CD4-positive, alpha-beta memory T cell (primary cell): ENCODE measurements around the gene GDPD1. TPM values are rescaled to one million over a fixed set of nuclear protein-coding genes. Genes with fewer than 3 reads are reported as not detected.

Experiments
- CTCF ChIA-PET: fragments of 350-600 bp; sonication (Branson Sonifier 250); formaldehyde crosslinking; loops from one replicate; lab custom pipeline; 2021; ENCODE audit warnings: inconsistent platforms; ENCODE audit not compliant: partially characterized antibody; lab: Charles Lee
- POLR2A ChIA-PET: fragments of 350-600 bp; sonication (Branson Sonifier 250); formaldehyde crosslinking; loops from one replicate; lab custom pipeline; 2021; ENCODE audit not compliant: partially characterized antibody; lab: Charles Lee
- DNase-seq, 5 donors: peaks; one replicate each; pipeline versions ENCODE4 v3.0.0 to v3.0.0-alpha.2; 2020 to 2022; ENCODE audit warnings: mixed read lengths in 1 of 5
- H3K27ac ChIP-seq: one replicate; pipeline ENCODE4 v1.7.0; 2013; ENCODE audit warnings: low read depth, low read length
- H3K27me3 ChIP-seq: 2 replicates; pipeline ENCODE4 v1.7.0; 2013; ENCODE audit warnings: mild to moderate bottlenecking, low read length, moderate library complexity; ENCODE audit not compliant: insufficient read depth
- H3K36me3 ChIP-seq: 2 replicates; pipeline ENCODE4 v1.7.0; 2013; ENCODE audit warnings: mild to moderate bottlenecking, low read length, moderate library complexity; ENCODE audit not compliant: insufficient read depth
- H3K4me1 ChIP-seq: 2 replicates; pipeline ENCODE4 v1.7.0; 2013; ENCODE audit warnings: mild to moderate bottlenecking, low read length, moderate library complexity; ENCODE audit not compliant: insufficient read depth
- H3K4me3 ChIP-seq, 2 donors: one replicate each; pipeline ENCODE4 v1.7.0; 2013; ENCODE audit warnings: low read length in 2 of 2, mild to moderate bottlenecking in 1 of 2
- H3K9me3 ChIP-seq, 2 donors: one replicate each; pipeline ENCODE4 v1.7.0; 2013; ENCODE audit warnings: low read length in 2 of 2, control low read depth in 1 of 2; ENCODE audit not compliant: control insufficient read depth in 1 of 2
- H3K27ac Mint-ChIP-seq, 7 donors: one replicate each; pipeline ENCODE4 v1.8.0; 2020 to 2021; ENCODE audit warnings: mixed read lengths in 7 of 7, mild to moderate bottlenecking in 6 of 7, inconsistent platforms in 3 of 7, moderate library complexity in 3 of 7
- H3K27me3 Mint-ChIP-seq, 2 donors: one replicate each; pipeline ENCODE4 v1.8.0; 2020 to 2021; ENCODE audit warnings: mixed read lengths in 2 of 2
- H3K36me3 Mint-ChIP-seq, 2 donors: one replicate each; pipeline ENCODE4 v1.8.0; 2020 to 2021; ENCODE audit warnings: mixed read lengths in 2 of 2, inconsistent platforms in 1 of 2, mild to moderate bottlenecking in 1 of 2
- H3K4me1 Mint-ChIP-seq, 4 donors: one replicate each; pipeline ENCODE4 v1.8.0; 2020 to 2021; ENCODE audit warnings: mixed read lengths in 4 of 4, mild to moderate bottlenecking in 1 of 4
- H3K4me3 Mint-ChIP-seq, 8 donors: one replicate each; pipeline ENCODE4 v1.8.0; 2020 to 2021; ENCODE audit warnings: mixed read lengths in 8 of 8, mild to moderate bottlenecking in 7 of 8, moderate library complexity in 6 of 8, inconsistent platforms in 3 of 8
- H3K9me3 Mint-ChIP-seq, 8 donors: one replicate each; pipeline ENCODE4 v1.8.0; 2020 to 2021; ENCODE audit warnings: mixed read lengths in 8 of 8, mild to moderate bottlenecking in 5 of 8, inconsistent platforms in 3 of 8, moderate library complexity in 1 of 8
- intact Hi-C: fragments of 100-400 bp; cut with micrococcal nuclease; formaldehyde crosslinking; loops from one replicate; pipeline ENCODE4 v1.15.1; 2023
- polyA plus RNA-seq, 2 donors: library from polyadenylated mRNA; unstranded; fragments of 300-500 nt; fragmentation: Illumina TruSeq; gene quantifications; one replicate each; pipeline ENCODE4 v1.2.3, GENCODE V29; 2021
- total RNA-seq, 2 experiments: library from RNA; stranded (reverse); gene quantifications; one replicate each; pipeline ENCODE4 v1.2.3, GENCODE V29; 2021

GDPD1 gene
- total and polyA plus RNA-seq, 4 experiments from 2014 or later: 0.88 to 5.3 (median 3.6) TPM

DNA sequence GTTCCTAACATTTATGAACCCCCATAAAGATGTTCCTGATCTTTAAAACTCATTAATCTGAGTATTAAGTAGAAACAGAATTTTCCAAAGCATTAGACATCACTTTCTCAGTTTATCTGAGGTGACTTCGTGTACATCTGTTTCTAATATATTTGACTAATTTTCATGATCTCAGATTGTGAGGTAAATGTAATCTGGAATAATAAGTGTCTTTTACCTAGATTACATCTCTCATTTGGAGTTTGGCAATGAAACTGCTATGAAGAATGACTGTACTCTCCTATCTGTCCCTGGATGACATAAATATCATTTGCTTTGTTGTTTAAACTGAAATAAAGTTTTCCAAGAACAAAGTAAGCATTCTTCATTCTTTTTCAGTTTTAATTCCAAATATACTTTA, 55.3 kb downstream of the GDPD1 start:
- Histone ChIP-seq H3K27me3 (no peaks in the 10 kb centered on the region), H3K4me3 (no peak overlapping the region), H3K36me3 (no peaks in the 10 kb centered on the region), H3K9me3 (no peaks in the 10 kb centered on the region), H3K4me1 (no peaks in the 10 kb centered on the region), H3K27ac (no peak overlapping the region)
- Mint-ChIP-seq H3K27ac (no peak overlapping the region), H3K9me3 (no peaks in the 10 kb centered on the region), H3K36me3 (peaks cover 7 to 8% of the 10 kb centered on the region in 2 donors), H3K4me1 (no peaks in the 10 kb centered on the region), H3K4me3 (no peak overlapping the region), H3K27me3 (no peaks in the 10 kb centered on the region)
- ChIA-PET POLR2A (no interaction called here), CTCF (no interaction called here)
- DNase-seq: no peak
- intact Hi-C loops: no loop called here

DNA sequence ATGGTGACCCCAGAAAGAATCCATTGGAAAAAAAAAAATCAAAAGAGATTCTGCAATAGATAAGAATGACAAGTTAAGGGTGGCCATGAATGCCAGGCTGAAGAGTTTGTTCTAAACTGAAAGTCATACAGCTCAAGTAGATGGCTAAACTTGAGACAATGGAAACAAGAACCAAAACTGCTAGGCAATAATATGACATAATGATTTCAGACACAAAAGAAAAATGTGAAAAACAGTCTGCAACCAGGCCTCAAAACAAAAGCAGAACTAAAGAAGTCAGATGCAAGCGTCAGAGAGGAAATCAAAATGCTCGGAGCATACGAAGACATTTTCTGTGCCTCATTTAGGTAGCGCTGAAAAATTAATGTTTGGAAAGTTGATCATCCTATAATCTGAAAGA, 56.7 kb downstream of the GDPD1 start:
- H3K4me1 Mint-ChIP-seq: no peaks in the 10 kb centered on the region
- H3K36me3 Mint-ChIP-seq: peaks cover 4 to 6% of the 10 kb centered on the region in 2 donors
- CTCF ChIA-PET: no interaction called here
- H3K4me3 Mint-ChIP-seq: no peak overlapping the region
- Histone ChIP-seq H3K27ac (no peak overlapping the region), H3K4me1 (no peaks in the 10 kb centered on the region), H3K4me3 (no peak overlapping the region), H3K36me3 (no peaks in the 10 kb centered on the region), H3K9me3 (no peaks in the 10 kb centered on the region), H3K27me3 (no peaks in the 10 kb centered on the region)
- POLR2A ChIA-PET: no interaction called here
- H3K27me3 Mint-ChIP-seq: no peaks in the 10 kb centered on the region
- no peak for DNase-seq
- no peaks in the 10 kb centered on the region for H3K9me3 Mint-ChIP-seq
- peak overlapping the region in 1 of 7 donors; percentile 10 for H3K27ac Mint-ChIP-seq
- intact Hi-C loops: no loop called here

GRCh38 chr17:59278406-59278805, 58.1 kb downstream of the GDPD1 start:
- H3K9me3 Mint-ChIP-seq: no peaks in the 10 kb centered on the region
- no peak overlapping the region for H3K4me3 Mint-ChIP-seq
- Histone ChIP-seq H3K27ac (no peak overlapping the region), H3K4me3 (no peak overlapping the region), H3K36me3 (no peaks in the 10 kb centered on the region), H3K4me1 (no peaks in the 10 kb centered on the region), H3K9me3 (no peaks in the 10 kb centered on the region), H3K27me3 (no peaks in the 10 kb centered on the region)
- no peak for DNase-seq
- no peaks in the 10 kb centered on the region for H3K36me3 Mint-ChIP-seq
- peak overlapping the region in 1 of 7 donors; percentile 70 for H3K27ac Mint-ChIP-seq
- intact Hi-C loops: no loop called here
- ChIA-PET POLR2A (no interaction called here), CTCF (no interaction called here)
- H3K27me3 Mint-ChIP-seq: no peaks in the 10 kb centered on the region
- peaks cover 0 to 3% (median under 1%) of the 10 kb centered on the region in 4 donors for H3K4me1 Mint-ChIP-seq

- Histone ChIP-seq H3K27me3 (no peaks in the 10 kb centered on the region), H3K36me3 (no peaks in the 10 kb centered on the region), H3K9me3 (no peaks in the 10 kb centered on the region), H3K27ac (no peak overlapping the region), H3K4me3 (no peak overlapping the region), H3K4me1 (no peaks in the 10 kb centered on the region)
- DNase-seq: peak in 1 of 5 donors; percentile 6
- H3K4me3 Mint-ChIP-seq: no peak overlapping the region
- H3K27ac Mint-ChIP-seq: peak overlapping the region in 4 of 7 donors; percentile 10 to 48 (median 44)
- ChIA-PET POLR2A (no interaction called here), CTCF (no interaction called here)
- H3K36me3 Mint-ChIP-seq: no peaks in the 10 kb centered on the region
- peaks cover 0 to 5% (median 4%) of the 10 kb centered on the region in 4 donors for H3K4me1 Mint-ChIP-seq
- no peaks in the 10 kb centered on the region for H3K27me3 Mint-ChIP-seq
- intact Hi-C loops: no loop called here
- no peaks in the 10 kb centered on the region for H3K9me3 Mint-ChIP-seq
Measured at GRCh38 chr17:59284317-59284716, 64.0 kb downstream of the GDPD1 start.

DNA sequence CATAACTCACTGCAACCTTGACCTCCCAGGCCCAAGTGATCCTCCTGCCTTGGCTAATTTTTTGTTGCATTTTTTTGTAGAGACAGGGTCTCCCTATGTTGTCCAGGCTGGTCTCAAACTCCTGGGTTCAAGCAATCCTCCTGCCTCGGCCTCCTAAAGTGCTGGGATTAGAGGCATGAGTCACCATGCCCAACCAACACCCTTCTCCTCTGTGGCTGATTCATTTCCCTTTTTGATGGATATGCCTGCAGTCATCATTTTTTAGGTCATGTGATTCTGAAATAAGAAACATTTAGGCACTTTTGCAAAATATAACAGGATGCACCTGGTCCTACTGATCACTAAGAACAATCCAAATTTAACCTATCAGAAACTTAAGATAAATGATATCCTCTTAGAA, 67.1 kb downstream of the GDPD1 start:
- Histone ChIP-seq H3K4me1 (no peaks in the 10 kb centered on the region), H3K27me3 (no peaks in the 10 kb centered on the region), H3K4me3 (no peak overlapping the region), H3K9me3 (no peaks in the 10 kb centered on the region), H3K27ac (no peak overlapping the region), H3K36me3 (no peaks in the 10 kb centered on the region)
- no peaks in the 10 kb centered on the region for H3K27me3 Mint-ChIP-seq
- H3K9me3 Mint-ChIP-seq: no peaks in the 10 kb centered on the region
- H3K4me1 Mint-ChIP-seq: peaks cover 0 to 5% (median 4%) of the 10 kb centered on the region in 4 donors
- ChIA-PET CTCF (no interaction called here), POLR2A (no interaction called here)
- H3K27ac Mint-ChIP-seq: peak overlapping the region in 2 of 7 donors; percentile 9 to 22
- no peaks in the 10 kb centered on the region for H3K36me3 Mint-ChIP-seq
- no peak overlapping the region for H3K4me3 Mint-ChIP-seq
- DNase-seq: no peak
- intact Hi-C loops: no loop called here

DNA sequence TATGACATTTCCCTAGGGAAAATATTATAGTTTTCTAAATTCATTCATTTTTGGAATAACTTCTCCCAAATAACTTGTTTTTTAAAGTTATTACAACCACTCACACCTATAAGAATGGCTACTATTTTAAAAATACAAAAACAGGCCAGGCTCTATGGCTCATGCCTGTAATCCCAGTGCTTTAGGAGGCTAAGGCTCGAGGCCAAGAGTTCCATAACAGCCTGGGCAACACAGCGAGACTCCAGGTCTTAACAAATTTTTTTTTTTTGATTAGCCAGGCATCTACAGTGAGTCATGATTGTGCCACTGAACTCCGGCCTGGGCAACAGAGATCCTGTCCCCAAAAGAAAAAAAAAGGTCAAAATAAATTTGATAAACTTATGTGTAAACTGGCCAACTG, 67.6 kb downstream of the GDPD1 start:
- H3K27ac ChIP-seq: no peak overlapping the region
- H3K27me3 ChIP-seq: no peaks in the 10 kb centered on the region
- H3K4me1 ChIP-seq: no peaks in the 10 kb centered on the region
- Mint-ChIP-seq H3K36me3 (no peaks in the 10 kb centered on the region), H3K27me3 (no peaks in the 10 kb centered on the region), H3K27ac (no peak overlapping the region), H3K9me3 (no peaks in the 10 kb centered on the region), H3K4me3 (no peak overlapping the region), H3K4me1 (peaks cover 0 to 5% (median 4%) of the 10 kb centered on the region in 4 donors)
- intact Hi-C loops: no loop called here
- POLR2A ChIA-PET: no interaction called here
- DNase-seq: no peak
- H3K36me3 ChIP-seq: no peaks in the 10 kb centered on the region
- H3K4me3 ChIP-seq: no peak overlapping the region
- CTCF ChIA-PET: no interaction called here
- H3K9me3 ChIP-seq: no peaks in the 10 kb centered on the region

GRCh38 chr17:59289981-59290301, 69.6 kb downstream of the GDPD1 start:
- H3K4me1 Mint-ChIP-seq: no peaks in the 10 kb centered on the region
- H3K36me3 Mint-ChIP-seq: no peaks in the 10 kb centered on the region
- H3K27ac ChIP-seq: no peak overlapping the region
- H3K9me3 Mint-ChIP-seq: no peaks in the 10 kb centered on the region
- DNase-seq: no peak
- intact Hi-C loops: no loop called here
- H3K27me3 ChIP-seq: no peaks in the 10 kb centered on the region
- ChIA-PET CTCF (no interaction called here), POLR2A (no interaction called here)
- no peaks in the 10 kb centered on the region for H3K9me3 ChIP-seq
- no peaks in the 10 kb centered on the region for H3K36me3 ChIP-seq
- H3K4me3 ChIP-seq: no peak overlapping the region
- H3K4me1 ChIP-seq: no peaks in the 10 kb centered on the region
- H3K4me3 Mint-ChIP-seq: no peak overlapping the region
- H3K27ac Mint-ChIP-seq: no peak overlapping the region
- no peaks in the 10 kb centered on the region for H3K27me3 Mint-ChIP-seq
